ENCODE measurements around the gene ABLIM3. TPM values are rescaled to one million over a fixed set of nuclear protein-coding genes. Genes with fewer than 3 reads are reported as not detected.

Gene ABLIM3
- total and polyA plus RNA-seq, 2 of the 13 experiments (the other 11 are each of a cell fraction or from before 2014, with no cell fraction given): 0.53 to 6.3 TPM

DNA sequence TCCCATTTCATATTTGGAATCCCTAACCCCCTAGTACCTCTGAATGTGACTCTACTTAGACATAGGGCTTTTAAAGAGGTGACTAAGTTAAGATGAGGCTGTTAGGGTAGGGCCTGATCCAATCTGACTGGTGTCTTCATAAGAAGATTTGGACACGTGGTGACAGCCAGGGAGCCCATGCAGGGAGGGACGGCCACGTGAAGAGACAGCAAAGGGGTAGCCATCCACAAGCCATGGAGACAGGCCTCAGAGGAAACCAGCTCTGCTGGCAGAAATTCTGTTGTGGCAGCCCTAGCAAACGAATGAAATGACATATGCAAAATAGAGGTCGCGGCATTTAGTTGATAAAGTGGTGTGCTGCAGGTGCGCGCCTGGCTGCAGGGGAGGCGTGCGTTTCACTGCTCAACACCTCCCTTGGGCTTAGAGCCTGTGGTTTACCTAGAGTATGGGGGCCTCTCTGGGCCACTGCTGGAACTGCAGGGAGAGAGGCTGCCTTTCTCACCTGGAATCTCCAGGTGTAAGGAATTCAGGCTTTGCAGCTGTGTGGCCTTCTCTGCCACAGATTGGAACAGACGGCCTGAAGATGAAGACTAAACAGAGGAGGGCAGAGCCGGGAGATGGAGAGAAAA lies 123.3 kb downstream of the ABLIM3 start:
- peaks cover 13% of the 10 kb centered on the region for H3K9me3 ChIP-seq (ENCODE audit: low read length)
- peak; percentile 21 for DNase-seq (ENCODE audit: low spot score)
- POLR2A ChIA-PET: no interaction called here
- intact Hi-C loops (cut with micrococcal nuclease; ENCODE audit: unreplicated experiment): loop anchor here (1.0 to 10.0 kb wide), 4 partner anchors 122 to 532 kb away; partner anchors contain the start of genes ABLIM3 and ADRB2
- no peak overlapping the region for H3K4me2 ChIP-seq (ENCODE audit: low read depth, low read length)
- no peaks in the 10 kb centered on the region for H4K20me1 ChIP-seq (ENCODE audit: insufficient read depth, low read length)
- H3K79me2 ChIP-seq (ENCODE audit: insufficient read depth, low read length): no peaks in the 10 kb centered on the region
- no peak overlapping the region for H3K4me3 ChIP-seq (replicated peaks in 1 of 3; ENCODE audit: insufficient read depth in 1 of 3, low read depth in 2 of 3, low read length in 3 of 3)
- FAIRE-seq: no peak
- in situ Hi-C loops (cut with HindIII; ENCODE audit: extremely low pct_ligation_motif_present, low pct_unique_long_range_greater_than_20kb): loop anchor here (10.0 kb wide), 1 partner anchor 530 kb away; no protein-coding TSS in a partner anchor
- CTCF ChIA-PET (ENCODE audit: low intra/inter-chr PET ratio, low total read pairs): interaction anchor here (0.8 to 1.8 kb wide), 2 partner anchors 123 to 139 kb away, joined by 4 to 8 read pairs; partner anchors contain the start of gene ABLIM3
- H3K9ac ChIP-seq (ENCODE audit: insufficient read depth, low read depth, low read length): no peak overlapping the region
- H3K36me3 ChIP-seq (replicated peaks in 1 of 2; ENCODE audit: control insufficient read depth in 1 of 2, insufficient read depth in 2 of 2, low read length in 2 of 2): no peaks in the 10 kb centered on the region
- TF ChIP-seq SMC3 (IDR thresholded peaks at IDR 0.05; ENCODE audit: low read length) (peak; percentile 54; the same call in 1 of the 2 replicates), ISX (CRISPR knock-in tag; conservative IDR thresholded peaks at IDR 0.05) (no peak), STAG1 (CRISPR knock-in tag; IDR thresholded peaks at IDR 0.05) (peak; percentile 73), ZNF160 (CRISPR knock-in tag; IDR thresholded peaks at IDR 0.05) (no peak), THAP8 (CRISPR knock-in tag; IDR thresholded peaks at IDR 0.05; ENCODE audit: borderline replicate concordance) (no peak), TRAFD1 (CRISPR knock-in tag; IDR thresholded peaks at IDR 0.05; ENCODE audit: borderline replicate concordance) (no peak), HCFC1 (IDR thresholded peaks at IDR 0.05; ENCODE audit: low read depth, low read length) (0 out of 2 replicates have a peak, but pooled peaks have one; percentile 6), ZNF329 (CRISPR knock-in tag; IDR thresholded peaks at IDR 0.05; ENCODE audit: low read depth) (no peak), MNT (IDR thresholded peaks at IDR 0.05) (peak; percentile 66), ZNF839 (CRISPR knock-in tag; IDR thresholded peaks at IDR 0.05; ENCODE audit: borderline replicate concordance) (no peak), RAD21 (CRISPR knock-in tag; IDR thresholded peaks at IDR 0.05) (0 out of 2 replicates have a peak, but pooled peaks have one; percentile 34)
- TF ChIP-seq, protein P1, sequence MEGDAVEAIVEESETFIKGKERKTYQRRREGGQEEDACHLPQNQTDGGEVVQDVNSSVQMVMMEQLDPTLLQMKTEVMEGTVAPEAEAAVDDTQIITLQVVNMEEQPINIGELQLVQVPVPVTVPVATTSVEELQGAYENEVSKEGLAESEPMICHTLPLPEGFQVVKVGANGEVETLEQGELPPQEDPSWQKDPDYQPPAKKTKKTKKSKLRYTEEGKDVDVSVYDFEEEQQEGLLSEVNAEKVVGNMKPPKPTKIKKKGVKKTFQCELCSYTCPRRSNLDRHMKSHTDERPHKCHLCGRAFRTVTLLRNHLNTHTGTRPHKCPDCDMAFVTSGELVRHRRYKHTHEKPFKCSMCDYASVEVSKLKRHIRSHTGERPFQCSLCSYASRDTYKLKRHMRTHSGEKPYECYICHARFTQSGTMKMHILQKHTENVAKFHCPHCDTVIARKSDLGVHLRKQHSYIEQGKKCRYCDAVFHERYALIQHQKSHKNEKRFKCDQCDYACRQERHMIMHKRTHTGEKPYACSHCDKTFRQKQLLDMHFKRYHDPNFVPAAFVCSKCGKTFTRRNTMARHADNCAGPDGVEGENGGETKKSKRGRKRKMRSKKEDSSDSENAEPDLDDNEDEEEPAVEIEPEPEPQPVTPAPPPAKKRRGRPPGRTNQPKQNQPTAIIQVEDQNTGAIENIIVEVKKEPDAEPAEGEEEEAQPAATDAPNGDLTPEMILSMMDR (CRISPR knock-in tag; IDR thresholded peaks at IDR 0.05): peak; percentile 82
- TF ChIP-seq, protein P2, sequence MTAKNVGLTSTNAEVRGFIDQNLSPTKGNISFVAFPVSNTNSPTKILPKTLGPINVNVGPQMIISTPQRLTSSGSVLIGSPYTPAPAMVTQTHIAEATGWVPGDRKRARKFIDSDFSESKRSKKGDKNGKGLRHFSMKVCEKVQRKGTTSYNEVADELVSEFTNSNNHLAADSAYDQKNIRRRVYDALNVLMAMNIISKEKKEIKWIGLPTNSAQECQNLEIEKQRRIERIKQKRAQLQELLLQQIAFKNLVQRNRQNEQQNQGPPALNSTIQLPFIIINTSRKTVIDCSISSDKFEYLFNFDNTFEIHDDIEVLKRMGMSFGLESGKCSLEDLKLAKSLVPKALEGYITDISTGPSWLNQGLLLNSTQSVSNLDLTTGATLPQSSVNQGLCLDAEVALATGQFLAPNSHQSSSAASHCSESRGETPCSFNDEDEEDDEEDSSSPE (CRISPR knock-in tag; IDR thresholded peaks at IDR 0.05): no peak
- no TSS peak for BruUV-seq (replicated peaks)
- no peak overlapping the region for H3K27ac ChIP-seq (ENCODE audit: extremely low read length, insufficient read depth, low read length)
- no peaks in the 10 kb centered on the region for H3K4me1 ChIP-seq (ENCODE audit: insufficient read depth, low read length)
- no peak overlapping the region for H2AFZ ChIP-seq (ENCODE audit: low read length)
- peak; percentile 95 for ATAC-seq
- 12% methylated on average over 7 of the region's 12 CpGs for WGBS (ENCODE audit: low lambda C conversion rate)
- peaks cover 1 to 9% of the 10 kb centered on the region in 2 experiments; a peak in 3 of 5 replicates for H3K27me3 ChIP-seq (ENCODE audit: control insufficient read depth in 1 of 2, insufficient read depth in 2 of 2, low read length in 2 of 2)
